Measurements from ENCODE around the gene KAZN. TPM values are rescaled to one million over a fixed set of nuclear protein-coding genes. Genes with fewer than 3 reads are reported as not detected.

KAZN gene
- polyA plus RNA-seq, 1 of the 3 experiments (the other 2 are of a cell fraction): 6.8 TPM

DNA sequence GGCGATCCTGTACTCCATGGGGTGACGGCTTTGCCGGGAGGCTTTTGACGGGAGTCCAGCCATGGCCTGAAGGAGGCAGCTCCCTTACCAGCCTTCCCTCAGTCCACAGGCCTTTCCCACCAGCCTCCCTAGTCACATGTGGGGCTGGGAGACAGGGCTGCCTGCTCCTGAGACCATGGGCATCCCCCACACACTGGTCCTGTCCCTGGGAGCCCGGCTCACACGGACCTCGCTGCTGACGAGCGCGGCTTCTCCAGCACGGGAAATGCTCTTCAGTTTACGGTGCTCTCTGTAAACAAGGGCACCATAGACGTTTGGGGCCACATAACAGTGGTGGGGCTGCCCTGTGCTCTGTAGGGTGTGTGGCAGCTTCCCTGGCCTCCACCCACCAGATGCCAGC lies 450.6 kb downstream of the KAZN start:
- TF ChIP-seq EZH2phosphoT487 (IDR thresholded peaks at IDR 0.05; ENCODE audit: borderline replicate concordance, low read depth) (no peak), SIN3A (IDR thresholded peaks at IDR 0.05; ENCODE audit: borderline replicate concordance, low read depth, low read length) (no peak), RFX5 (IDR thresholded peaks at IDR 0.05; ENCODE audit: low read length) (no peak), FOXJ3 (CRISPR knock-in tag; IDR thresholded peaks at IDR 0.05) (no peak), MXI1 (IDR thresholded peaks at IDR 0.05; ENCODE audit: low read depth, low read length) (no peak), ZBTB33 (IDR thresholded peaks at IDR 0.05; ENCODE audit: borderline replicate concordance, low read depth) (no peak), USF2 (IDR thresholded peaks at IDR 0.05; ENCODE audit: borderline replicate concordance, low read depth, low read length) (no peak), GABPA (IDR thresholded peaks at IDR 0.05; ENCODE audit: low read depth) (no peak)
- DNase-seq: no peak
- WGBS (ENCODE audit: low lambda C conversion rate): 97% methylated on average over 10 of the region's 13 CpGs
- ChIA-PET CTCF (interaction anchor here (0.9 kb wide), 1 partner anchor 12 kb away, joined by 3 read pairs; no protein-coding TSS in a partner anchor), POLR2A (no interaction called here)
- Histone ChIP-seq H3K9ac (no peak overlapping the region), H3K9me3 (no peaks in the 10 kb centered on the region), H3F3A (replicated peaks; ENCODE audit: insufficient read depth) (no peaks in the 10 kb centered on the region), H3K4me3 (ENCODE audit: low read depth in 2 of 2, low read length in 1 of 2) (no peak overlapping the region), H3K4me2 (no peak overlapping the region), H2AFZ (ENCODE audit: low read depth) (no peak overlapping the region), H3K36me3 (replicated peaks in 1 of 2; ENCODE audit: control insufficient read depth in 1 of 2, insufficient read depth in 2 of 2, low read length in 1 of 2) (peaks cover 0 to 2% of the 10 kb centered on the region in 2 experiments), H4K20me1 (ENCODE audit: insufficient read depth) (no peaks in the 10 kb centered on the region), H3K27me3 (ENCODE audit: insufficient read depth) (no peaks in the 10 kb centered on the region), H3K27ac (ENCODE audit: low read depth in 2 of 2, low read length in 1 of 2) (no peak overlapping the region), H3K4me1 (ENCODE audit: control insufficient read depth in 1 of 2, insufficient read depth in 2 of 2, low read depth in 1 of 2, low read length in 1 of 2) (peaks cover 0 to 3% of the 10 kb centered on the region in 2 experiments; a peak in 1 of 4 replicates), H3K9me2 (no peaks in the 10 kb centered on the region), H3K79me2 (ENCODE audit: insufficient read depth) (0 out of 2 replicates have a peak, but pooled peaks cover 4% of the 10 kb centered on the region)

GRCh38 chr1:15051882-15052528 lies 453.5 kb downstream of the KAZN start:
- no peak overlapping the region for H2AFZ ChIP-seq (ENCODE audit: low read depth)
- H3K9me3 ChIP-seq: no peaks in the 10 kb centered on the region
- no peak overlapping the region for H3K4me2 ChIP-seq
- H3K27ac ChIP-seq (ENCODE audit: low read depth in 2 of 2, low read length in 1 of 2): no peak overlapping the region
- POLR2A ChIA-PET: no interaction called here
- 86% methylated on average over 8 of the region's 8 CpGs for WGBS (ENCODE audit: low lambda C conversion rate)
- H3F3A ChIP-seq (replicated peaks; ENCODE audit: insufficient read depth): no peaks in the 10 kb centered on the region
- H3K4me1 ChIP-seq (ENCODE audit: control insufficient read depth in 1 of 2, insufficient read depth in 2 of 2, low read depth in 1 of 2, low read length in 1 of 2): no peaks in the 10 kb centered on the region; a peak in 1 of 4 replicates
- H3K36me3 ChIP-seq (replicated peaks in 1 of 2; ENCODE audit: control insufficient read depth in 1 of 2, insufficient read depth in 2 of 2, low read length in 1 of 2): peaks cover 0 to 7% of the 10 kb centered on the region in 2 experiments
- H3K79me2 ChIP-seq (ENCODE audit: insufficient read depth): 0 out of 2 replicates have a peak, but pooled peaks cover 4% of the 10 kb centered on the region
- DNase-seq: no peak
- H3K9me2 ChIP-seq: no peaks in the 10 kb centered on the region
- CTCF ChIA-PET: no interaction called here
- H3K27me3 ChIP-seq (ENCODE audit: insufficient read depth): no peaks in the 10 kb centered on the region
- H3K4me3 ChIP-seq (ENCODE audit: low read depth in 2 of 2, low read length in 1 of 2): no peak overlapping the region
- no peak overlapping the region for H3K9ac ChIP-seq
- no peak for TF ChIP-seq CHD2 (IDR thresholded peaks at IDR 0.05; ENCODE audit: low read length, partially characterized antibody)
- no peak for TF ChIP-seq TEAD4 (IDR thresholded peaks at IDR 0.05; ENCODE audit: borderline replicate concordance, insufficient read depth)
- TF ChIP-seq, protein P1, sequence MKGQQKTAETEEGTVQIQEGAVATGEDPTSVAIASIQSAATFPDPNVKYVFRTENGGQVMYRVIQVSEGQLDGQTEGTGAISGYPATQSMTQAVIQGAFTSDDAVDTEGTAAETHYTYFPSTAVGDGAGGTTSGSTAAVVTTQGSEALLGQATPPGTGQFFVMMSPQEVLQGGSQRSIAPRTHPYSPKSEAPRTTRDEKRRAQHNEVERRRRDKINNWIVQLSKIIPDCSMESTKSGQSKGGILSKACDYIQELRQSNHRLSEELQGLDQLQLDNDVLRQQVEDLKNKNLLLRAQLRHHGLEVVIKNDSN (IDR thresholded peaks at IDR 0.05; ENCODE audit: borderline replicate concordance, low read depth): no peak
- TF ChIP-seq NRF1 (IDR thresholded peaks at IDR 0.05; ENCODE audit: low read depth, low read length): no peak
- TF ChIP-seq EZH2phosphoT487 (IDR thresholded peaks at IDR 0.05; ENCODE audit: borderline replicate concordance, low read depth): no peak
- TF ChIP-seq MEF2A (IDR thresholded peaks at IDR 0.05; ENCODE audit: borderline replicate concordance, low read depth): no peak
- TF ChIP-seq, protein P2, sequence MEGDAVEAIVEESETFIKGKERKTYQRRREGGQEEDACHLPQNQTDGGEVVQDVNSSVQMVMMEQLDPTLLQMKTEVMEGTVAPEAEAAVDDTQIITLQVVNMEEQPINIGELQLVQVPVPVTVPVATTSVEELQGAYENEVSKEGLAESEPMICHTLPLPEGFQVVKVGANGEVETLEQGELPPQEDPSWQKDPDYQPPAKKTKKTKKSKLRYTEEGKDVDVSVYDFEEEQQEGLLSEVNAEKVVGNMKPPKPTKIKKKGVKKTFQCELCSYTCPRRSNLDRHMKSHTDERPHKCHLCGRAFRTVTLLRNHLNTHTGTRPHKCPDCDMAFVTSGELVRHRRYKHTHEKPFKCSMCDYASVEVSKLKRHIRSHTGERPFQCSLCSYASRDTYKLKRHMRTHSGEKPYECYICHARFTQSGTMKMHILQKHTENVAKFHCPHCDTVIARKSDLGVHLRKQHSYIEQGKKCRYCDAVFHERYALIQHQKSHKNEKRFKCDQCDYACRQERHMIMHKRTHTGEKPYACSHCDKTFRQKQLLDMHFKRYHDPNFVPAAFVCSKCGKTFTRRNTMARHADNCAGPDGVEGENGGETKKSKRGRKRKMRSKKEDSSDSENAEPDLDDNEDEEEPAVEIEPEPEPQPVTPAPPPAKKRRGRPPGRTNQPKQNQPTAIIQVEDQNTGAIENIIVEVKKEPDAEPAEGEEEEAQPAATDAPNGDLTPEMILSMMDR (IDR thresholded peaks at IDR 0.05): no peak
- peaks cover 3% of the 10 kb centered on the region; the same call in 1 of the 2 replicates for H4K20me1 ChIP-seq (ENCODE audit: insufficient read depth)
